ENCODE measurements around the gene ZMYND8.

- TF ChIP-seq, protein P1, sequence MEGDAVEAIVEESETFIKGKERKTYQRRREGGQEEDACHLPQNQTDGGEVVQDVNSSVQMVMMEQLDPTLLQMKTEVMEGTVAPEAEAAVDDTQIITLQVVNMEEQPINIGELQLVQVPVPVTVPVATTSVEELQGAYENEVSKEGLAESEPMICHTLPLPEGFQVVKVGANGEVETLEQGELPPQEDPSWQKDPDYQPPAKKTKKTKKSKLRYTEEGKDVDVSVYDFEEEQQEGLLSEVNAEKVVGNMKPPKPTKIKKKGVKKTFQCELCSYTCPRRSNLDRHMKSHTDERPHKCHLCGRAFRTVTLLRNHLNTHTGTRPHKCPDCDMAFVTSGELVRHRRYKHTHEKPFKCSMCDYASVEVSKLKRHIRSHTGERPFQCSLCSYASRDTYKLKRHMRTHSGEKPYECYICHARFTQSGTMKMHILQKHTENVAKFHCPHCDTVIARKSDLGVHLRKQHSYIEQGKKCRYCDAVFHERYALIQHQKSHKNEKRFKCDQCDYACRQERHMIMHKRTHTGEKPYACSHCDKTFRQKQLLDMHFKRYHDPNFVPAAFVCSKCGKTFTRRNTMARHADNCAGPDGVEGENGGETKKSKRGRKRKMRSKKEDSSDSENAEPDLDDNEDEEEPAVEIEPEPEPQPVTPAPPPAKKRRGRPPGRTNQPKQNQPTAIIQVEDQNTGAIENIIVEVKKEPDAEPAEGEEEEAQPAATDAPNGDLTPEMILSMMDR (conservative IDR thresholded peaks at IDR 0.05; ENCODE audit: low read depth, low read length): no peak; the same call in 1 of the 2 replicates
- TF ChIP-seq EZH2 (IDR thresholded peaks at IDR 0.05; ENCODE audit: low read length, unreplicated experiment): no peak
- TF ChIP-seq EZH2phosphoT487 (IDR thresholded peaks at IDR 0.05; ENCODE audit: borderline replicate concordance, low read length): no peak
Observed at GRCh38 chr20:47198254-47198671, 158.2 kb downstream of the ZMYND8 start.
